Kidney (tissue), 14 donors: ENCODE results near the gene FMC1. TPM values are rescaled to one million over a fixed set of nuclear protein-coding genes. Genes with fewer than 3 reads are reported as not detected.

ENCODE experiments used
- DNase-seq, 5 donors: peaks; one replicate each; pipeline ENCODE4 v3.0.0-alpha.2; 2013 to 2020
- FAIRE-seq: peaks from 2 replicates; lab custom pipeline; 2012; peaks lifted over from hg19 to GRCh38; lab: Jason Lieb, UNC
- H3K27ac ChIP-seq, 2 donors: one replicate each; pipeline ENCODE4 v1.7.0; 2013; ENCODE audit warnings: low read depth in 2 of 2, low read length in 2 of 2, inconsistent platforms in 1 of 2
- H3K27me3 ChIP-seq: one replicate; pipeline ENCODE4 v1.7.1; 2013; ENCODE audit warnings: low read length, inconsistent platforms; ENCODE audit not compliant: control insufficient read depth, insufficient read depth
- H3K36me3 ChIP-seq, 3 donors: one replicate each; pipeline versions ENCODE4 v1.7.0 to v1.7.1; 2013; ENCODE audit warnings: low read length in 3 of 3, control low read depth in 1 of 3, inconsistent platforms in 1 of 3; ENCODE audit not compliant: insufficient read depth in 3 of 3, control insufficient read depth in 2 of 3
- H3K4me1 ChIP-seq, 3 donors: one replicate each; pipeline versions ENCODE4 v1.7.0 to v1.7.1; 2013; ENCODE audit warnings: low read length in 3 of 3, inconsistent platforms in 1 of 3, low read depth in 1 of 3; ENCODE audit not compliant: control insufficient read depth in 2 of 3, insufficient read depth in 2 of 3
- H3K4me3 ChIP-seq, 3 donors: one replicate each; pipeline versions ENCODE4 v1.7.0 to v1.8.1; 2013; ENCODE audit warnings: low read length in 3 of 3, control low read depth in 1 of 3, inconsistent platforms in 1 of 3
- H3K9ac ChIP-seq, 3 donors: one replicate each; pipeline versions ENCODE4 v1.7.0 to v1.7.1; 2013; ENCODE audit warnings: low read length in 3 of 3, control low read depth in 1 of 3, inconsistent platforms in 1 of 3
- H3K9me3 ChIP-seq, 3 donors: one replicate each; pipeline versions ENCODE4 v1.7.0 to v1.7.1; 2013; ENCODE audit warnings: low read length in 3 of 3, control low read depth in 1 of 3, inconsistent platforms in 1 of 3; ENCODE audit not compliant: control insufficient read depth in 2 of 3, insufficient read depth in 1 of 3
- intact Hi-C: fragments of 100-400 bp; cut with DNase I; formaldehyde crosslinking; loops from one replicate; pipeline ENCODE4 v1.11.1; 2022
- polyA plus RNA-seq: library from polyadenylated mRNA; stranded (reverse); fragments of 350-450 nt; fragmentation: Illumina TruSeq; extraction: RNeasy Lipid Tissue Mini Kit (QIAGEN cat#74804); gene quantifications from one replicate; pipeline ENCODE4 v1.2.3, GENCODE V29; 2014; ENCODE audit warnings: low read depth, low replicate concordance; ENCODE audit not compliant: insufficient read depth
- total RNA-seq: library from RNA; stranded (reverse); fragmentation: NEBNext Ultra II Directional; extraction: Animal tissue kit (Norgen Biotek cat#: 25700); gene quantifications from one replicate; pipeline ENCODE4 v1.2.1, GENCODE V29; 2021
- TF ChIP-seq, protein P1 (sequence below): IDR thresholded peaks from 3 replicates; pipeline ENCODE4 v1.5.1; 2012; ENCODE audit warnings: mild to moderate bottlenecking, moderate library complexity, borderline replicate concordance; ENCODE audit not compliant: insufficient read depth; ENCODE audit errors: extremely low read depth
- donor health status: control.
- donor health status: control.
- donor health status: control.
- donor health status: control.
- donor health status: control.
- donor health status: DM: yes; HTN: yes; CAD: no.
- donor health status: Normal renal cell carcinoma (clear cell type).

FMC1 gene
- total and polyA plus RNA-seq, 2 donors from 2014 or later: 23.0 to 109 TPM

DNA sequence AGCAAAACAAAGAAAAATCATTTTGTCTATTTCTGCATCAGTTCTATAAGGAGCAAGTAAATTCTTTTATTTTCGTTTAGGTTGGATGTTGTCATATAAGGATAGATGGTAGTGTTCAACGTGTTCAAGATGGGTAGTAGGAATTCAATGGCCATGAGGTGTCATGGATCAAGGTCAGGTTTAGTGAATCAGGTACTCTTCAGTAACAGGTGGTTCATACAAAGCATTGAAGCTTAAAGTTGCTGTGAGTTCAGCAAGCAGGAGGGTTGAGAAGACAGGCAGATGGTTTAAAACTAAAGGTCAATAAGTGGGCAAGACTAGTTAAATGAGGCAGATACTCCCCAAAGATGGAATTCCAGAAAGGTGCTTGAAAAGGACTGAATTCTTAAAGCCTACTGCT lies 24.2 kb downstream of the FMC1 start:
- Histone ChIP-seq H3K4me3 (no peak overlapping the region), H3K9ac (peak overlapping the region in 1 of 3 donors; percentile 19), H3K27me3 (no peaks in the 10 kb centered on the region), H3K4me1 (peaks cover 2 to 15% (median 11%) of the 10 kb centered on the region in 3 donors), H3K27ac (no peak overlapping the region), H3K36me3 (peaks cover 0 to 6% (median 5%) of the 10 kb centered on the region in 3 donors), H3K9me3 (no peaks in the 10 kb centered on the region)
- DNase-seq (no peak), FAIRE-seq (no peak)
- TF ChIP-seq, protein P1, sequence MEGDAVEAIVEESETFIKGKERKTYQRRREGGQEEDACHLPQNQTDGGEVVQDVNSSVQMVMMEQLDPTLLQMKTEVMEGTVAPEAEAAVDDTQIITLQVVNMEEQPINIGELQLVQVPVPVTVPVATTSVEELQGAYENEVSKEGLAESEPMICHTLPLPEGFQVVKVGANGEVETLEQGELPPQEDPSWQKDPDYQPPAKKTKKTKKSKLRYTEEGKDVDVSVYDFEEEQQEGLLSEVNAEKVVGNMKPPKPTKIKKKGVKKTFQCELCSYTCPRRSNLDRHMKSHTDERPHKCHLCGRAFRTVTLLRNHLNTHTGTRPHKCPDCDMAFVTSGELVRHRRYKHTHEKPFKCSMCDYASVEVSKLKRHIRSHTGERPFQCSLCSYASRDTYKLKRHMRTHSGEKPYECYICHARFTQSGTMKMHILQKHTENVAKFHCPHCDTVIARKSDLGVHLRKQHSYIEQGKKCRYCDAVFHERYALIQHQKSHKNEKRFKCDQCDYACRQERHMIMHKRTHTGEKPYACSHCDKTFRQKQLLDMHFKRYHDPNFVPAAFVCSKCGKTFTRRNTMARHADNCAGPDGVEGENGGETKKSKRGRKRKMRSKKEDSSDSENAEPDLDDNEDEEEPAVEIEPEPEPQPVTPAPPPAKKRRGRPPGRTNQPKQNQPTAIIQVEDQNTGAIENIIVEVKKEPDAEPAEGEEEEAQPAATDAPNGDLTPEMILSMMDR: no peak
- intact Hi-C loops: no loop called here

GRCh38 chr7:139366400-139366799 lies 25.3 kb downstream of the FMC1 start:
- no peak for FAIRE-seq
- TF ChIP-seq, protein P1: no peak

GRCh38 chr7:139367438-139368155 lies 26.5 kb downstream of the FMC1 start:
- FAIRE-seq (no peak), DNase-seq (no peak)
- Histone ChIP-seq H3K27me3 (no peaks in the 10 kb centered on the region), H3K4me1 (peaks cover 0 to 12% (median 0%) of the 10 kb centered on the region in 3 donors), H3K4me3 (no peak overlapping the region), H3K36me3 (peaks cover 0 to 7% (median 6%) of the 10 kb centered on the region in 3 donors), H3K9me3 (no peaks in the 10 kb centered on the region), H3K9ac (no peak overlapping the region), H3K27ac (no peak overlapping the region)
- intact Hi-C loops: no loop called here
- TF ChIP-seq, protein P1: no peak

More at GRCh38 chr7:139366400-139366799, 25.3 kb downstream of the FMC1 start:
- H3K4me3 ChIP-seq: no peak overlapping the region
- H3K36me3 ChIP-seq: peaks cover 0 to 7% (median 6%) of the 10 kb centered on the region in 3 donors
- H3K9me3 ChIP-seq: no peaks in the 10 kb centered on the region
- peaks cover 2 to 17% (median 8%) of the 10 kb centered on the region in 3 donors for H3K4me1 ChIP-seq
- no peak overlapping the region for H3K27ac ChIP-seq
- intact Hi-C loops: no loop called here
- no peak for DNase-seq
- H3K27me3 ChIP-seq: no peaks in the 10 kb centered on the region
- H3K9ac ChIP-seq: no peak overlapping the region
